ENCODE data around the gene TRABD2B. TPM values are rescaled to one million over a fixed set of nuclear protein-coding genes. Genes with fewer than 3 reads are reported as not detected.

TRABD2B gene
- total RNA-seq, 1 donor from 2014 or later = 0.92 TPM

DNA sequence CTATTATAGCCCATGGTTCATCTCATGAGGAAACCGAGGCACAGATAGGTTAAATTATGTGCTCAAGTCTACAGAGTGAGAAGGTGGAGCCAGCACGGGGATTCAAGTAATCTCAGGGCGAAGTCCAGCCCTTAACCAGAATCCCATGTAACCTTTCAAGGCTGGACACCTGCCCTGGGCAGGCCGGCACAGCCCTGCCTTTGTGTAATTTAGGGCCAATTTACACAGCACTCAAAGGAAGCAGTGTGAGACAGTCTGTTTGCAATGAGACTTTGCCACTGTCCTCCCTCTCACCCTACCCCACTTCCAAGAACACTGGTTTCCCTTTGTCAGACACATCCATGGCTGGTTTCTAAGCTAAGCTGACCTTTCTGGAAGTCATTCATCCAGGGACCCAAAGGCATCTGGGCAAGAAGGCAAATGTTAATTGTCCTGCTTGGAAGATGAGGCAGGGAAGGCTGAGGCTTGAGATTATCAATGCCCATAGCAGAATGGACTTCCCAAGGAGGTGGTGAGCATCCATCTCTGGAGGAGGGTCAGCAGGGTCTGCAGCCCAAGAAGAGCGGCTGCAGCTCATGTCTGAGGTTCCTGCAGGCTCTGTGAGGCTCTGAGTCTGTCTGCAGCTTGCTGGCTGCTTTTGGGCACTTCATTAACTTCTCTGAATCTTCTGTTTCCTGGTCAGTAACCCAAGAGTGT, 159.2 kb downstream of the TRABD2B start:
- TF ChIP-seq, protein P1, sequence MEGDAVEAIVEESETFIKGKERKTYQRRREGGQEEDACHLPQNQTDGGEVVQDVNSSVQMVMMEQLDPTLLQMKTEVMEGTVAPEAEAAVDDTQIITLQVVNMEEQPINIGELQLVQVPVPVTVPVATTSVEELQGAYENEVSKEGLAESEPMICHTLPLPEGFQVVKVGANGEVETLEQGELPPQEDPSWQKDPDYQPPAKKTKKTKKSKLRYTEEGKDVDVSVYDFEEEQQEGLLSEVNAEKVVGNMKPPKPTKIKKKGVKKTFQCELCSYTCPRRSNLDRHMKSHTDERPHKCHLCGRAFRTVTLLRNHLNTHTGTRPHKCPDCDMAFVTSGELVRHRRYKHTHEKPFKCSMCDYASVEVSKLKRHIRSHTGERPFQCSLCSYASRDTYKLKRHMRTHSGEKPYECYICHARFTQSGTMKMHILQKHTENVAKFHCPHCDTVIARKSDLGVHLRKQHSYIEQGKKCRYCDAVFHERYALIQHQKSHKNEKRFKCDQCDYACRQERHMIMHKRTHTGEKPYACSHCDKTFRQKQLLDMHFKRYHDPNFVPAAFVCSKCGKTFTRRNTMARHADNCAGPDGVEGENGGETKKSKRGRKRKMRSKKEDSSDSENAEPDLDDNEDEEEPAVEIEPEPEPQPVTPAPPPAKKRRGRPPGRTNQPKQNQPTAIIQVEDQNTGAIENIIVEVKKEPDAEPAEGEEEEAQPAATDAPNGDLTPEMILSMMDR (IDR thresholded peaks at IDR 0.05; ENCODE audit: insufficient read depth, low read length, poor library complexity, severe bottlenecking) = no peak
- H3K4me3 ChIP-seq (ENCODE audit: low read depth, low read length) = no peak overlapping the region
- no peaks in the 10 kb centered on the region for H3K27me3 ChIP-seq (ENCODE audit: control insufficient read depth, insufficient read depth, low read length)
- H3K36me3 ChIP-seq (ENCODE audit: control insufficient read depth, insufficient read depth, low read length) = no peaks in the 10 kb centered on the region
- DNase-seq (ENCODE audit: low read depth) = no peak

GRCh38 chr1:47837056-47837830, 159.9 kb downstream of the TRABD2B start:
- H3K36me3 ChIP-seq (ENCODE audit: control insufficient read depth, insufficient read depth, low read length) = no peaks in the 10 kb centered on the region
- DNase-seq (ENCODE audit: low read depth) = no peak
- no peaks in the 10 kb centered on the region for H3K27me3 ChIP-seq (ENCODE audit: control insufficient read depth, insufficient read depth, low read length)
- TF ChIP-seq, protein P1 (IDR thresholded peaks at IDR 0.05; ENCODE audit: insufficient read depth, low read length, poor library complexity, severe bottlenecking) = no peak
- H3K4me3 ChIP-seq (ENCODE audit: low read depth, low read length) = no peak overlapping the region

DNA sequence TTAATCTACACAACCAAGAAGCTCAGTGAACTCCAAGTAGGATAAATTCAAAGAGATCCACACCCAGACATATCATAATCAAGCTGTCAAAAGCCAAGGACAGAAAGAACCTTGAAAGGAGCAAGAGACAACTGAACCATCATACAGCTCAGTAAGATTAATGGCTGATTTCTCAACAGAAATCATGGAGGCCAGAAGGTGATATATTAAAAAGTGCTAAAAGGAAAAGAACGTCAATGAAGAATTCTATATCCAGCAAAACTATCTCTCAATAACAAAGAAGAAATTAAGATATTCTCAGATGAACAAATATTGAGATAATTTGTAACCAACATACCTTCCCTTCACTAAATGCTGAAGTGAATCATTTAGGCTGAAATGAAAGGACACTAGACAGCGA, 161.8 kb downstream of the TRABD2B start:
- Histone ChIP-seq H3K4me3 (ENCODE audit: low read depth, low read length) (no peak overlapping the region), H3K27me3 (ENCODE audit: control insufficient read depth, insufficient read depth, low read length) (no peaks in the 10 kb centered on the region), H3K36me3 (ENCODE audit: control insufficient read depth, insufficient read depth, low read length) (no peaks in the 10 kb centered on the region)
- DNase-seq (ENCODE audit: low read depth) = no peak
- TF ChIP-seq, protein P1 (IDR thresholded peaks at IDR 0.05; ENCODE audit: insufficient read depth, low read length, poor library complexity, severe bottlenecking) = no peak

DNA sequence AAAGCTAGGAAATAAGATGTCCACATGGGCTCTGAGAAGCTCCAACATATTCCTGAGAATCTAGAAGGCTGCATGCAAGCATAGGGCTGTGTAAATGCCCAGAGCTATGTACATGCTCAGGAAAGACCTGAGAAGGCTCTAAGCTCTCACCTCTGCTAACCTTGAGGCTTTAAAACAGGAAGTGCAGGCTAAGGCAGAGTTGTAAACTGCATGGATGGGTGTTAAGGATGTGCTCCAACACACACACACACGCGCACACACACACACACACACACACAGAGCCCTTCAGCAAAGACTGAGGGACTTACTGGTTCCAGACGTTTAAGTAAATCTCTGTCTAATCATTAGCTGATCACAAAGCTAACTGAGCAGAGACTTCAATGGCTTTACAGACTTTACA, 162.9 kb downstream of the TRABD2B start:
- no peak for DNase-seq (ENCODE audit: low read depth)
- H3K4me3 ChIP-seq (ENCODE audit: low read depth, low read length) = no peak overlapping the region
- H3K27me3 ChIP-seq (ENCODE audit: control insufficient read depth, insufficient read depth, low read length) = no peaks in the 10 kb centered on the region
- H3K36me3 ChIP-seq (ENCODE audit: control insufficient read depth, insufficient read depth, low read length) = no peaks in the 10 kb centered on the region
- TF ChIP-seq, protein P1 (IDR thresholded peaks at IDR 0.05; ENCODE audit: insufficient read depth, low read length, poor library complexity, severe bottlenecking) = no peak

DNA sequence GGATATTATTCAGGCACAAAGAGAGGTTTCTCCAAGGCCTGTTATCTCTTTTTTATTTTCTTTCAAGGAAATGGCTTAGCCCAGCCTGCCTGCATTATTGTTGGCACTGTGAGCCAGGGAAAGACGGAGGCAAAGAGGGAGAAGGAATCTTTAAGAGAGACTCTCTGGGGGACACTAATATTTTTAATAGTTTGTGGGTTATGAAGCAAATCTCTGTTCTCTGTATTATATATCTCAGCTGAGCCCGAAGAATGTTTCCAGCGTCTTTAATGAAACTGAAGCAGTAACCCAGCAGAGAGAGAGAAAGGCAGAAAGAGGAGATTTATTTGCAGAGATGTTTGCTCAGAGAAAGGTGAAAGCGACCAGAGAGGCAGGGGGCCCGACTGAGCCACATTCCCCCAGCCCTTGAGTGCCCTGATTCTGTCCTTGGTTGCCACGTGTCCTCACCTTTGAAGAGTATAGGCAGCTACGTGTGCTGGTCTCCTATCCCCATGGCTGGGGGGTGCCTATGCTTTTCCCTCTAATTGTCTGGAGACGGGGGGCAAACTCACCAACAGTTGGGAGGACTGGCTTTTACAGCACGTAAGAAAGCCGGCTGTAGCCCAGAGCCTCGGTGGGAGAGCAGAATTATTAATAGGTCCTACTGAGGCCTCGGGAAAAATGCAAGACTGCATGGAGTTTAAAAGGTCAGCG, 166.4 kb downstream of the TRABD2B start:
- H3K27me3 ChIP-seq (ENCODE audit: control insufficient read depth, insufficient read depth, low read length) = no peaks in the 10 kb centered on the region
- no peak overlapping the region for H3K4me3 ChIP-seq (ENCODE audit: low read depth, low read length)
- H3K36me3 ChIP-seq (ENCODE audit: control insufficient read depth, insufficient read depth, low read length) = no peaks in the 10 kb centered on the region
- no peak for DNase-seq (ENCODE audit: low read depth)
- TF ChIP-seq, protein P1 (IDR thresholded peaks at IDR 0.05; ENCODE audit: insufficient read depth, low read length, poor library complexity, severe bottlenecking) = no peak

Measured in kidney epithelial cell (primary cell).